Eye (tissue), 1 donor: ENCODE data around the gene DIAPH2.

Source experiments
- DNase-seq: peaks from one replicate; pipeline ENCODE4 v3.0.0-alpha.2; 2015

The DIAPH2 gene

GRCh38 chrX:97210501-97210900, 525.9 kb downstream of the DIAPH2 start:
- no peak for DNase-seq

DNA sequence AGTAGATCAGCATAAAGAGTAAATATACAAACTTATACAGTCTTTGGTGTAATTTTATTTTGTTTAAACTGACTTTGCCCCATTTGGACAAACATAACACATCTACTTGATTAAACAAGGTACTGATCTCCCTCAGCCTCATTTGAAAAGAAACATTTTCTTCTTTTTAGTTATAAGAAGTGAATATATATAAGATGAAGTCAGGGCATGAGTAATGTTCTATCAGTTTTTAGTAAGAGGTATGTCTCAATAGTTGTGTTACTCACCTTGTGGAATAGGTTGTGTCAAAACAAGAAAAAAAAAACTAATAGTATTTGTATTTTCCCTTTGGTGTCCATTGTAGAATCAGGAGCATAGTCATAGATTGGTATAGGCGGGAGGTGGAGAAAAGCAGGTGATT, 526.4 kb downstream of the DIAPH2 start:
- no peak for DNase-seq

DNA sequence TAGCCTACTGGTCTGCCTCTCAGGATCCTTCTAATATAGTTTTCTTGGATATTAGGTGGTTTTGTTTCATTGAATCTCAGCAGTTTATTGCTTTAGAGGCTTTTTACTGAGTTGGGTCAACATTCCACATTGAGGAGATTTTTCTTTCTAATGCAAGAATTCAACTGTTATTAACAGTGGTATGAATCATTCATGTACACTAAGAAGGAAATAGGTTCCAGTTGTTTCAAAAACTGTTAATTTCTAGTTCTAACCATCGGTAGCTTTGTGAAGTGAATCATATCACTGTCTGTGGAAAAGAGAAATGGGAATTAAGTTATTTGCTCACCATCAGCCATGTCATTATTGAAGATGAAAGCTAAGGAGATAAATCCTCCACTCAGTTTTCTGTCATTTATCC, 530.5 kb downstream of the DIAPH2 start:
- no peak for DNase-seq

DNA sequence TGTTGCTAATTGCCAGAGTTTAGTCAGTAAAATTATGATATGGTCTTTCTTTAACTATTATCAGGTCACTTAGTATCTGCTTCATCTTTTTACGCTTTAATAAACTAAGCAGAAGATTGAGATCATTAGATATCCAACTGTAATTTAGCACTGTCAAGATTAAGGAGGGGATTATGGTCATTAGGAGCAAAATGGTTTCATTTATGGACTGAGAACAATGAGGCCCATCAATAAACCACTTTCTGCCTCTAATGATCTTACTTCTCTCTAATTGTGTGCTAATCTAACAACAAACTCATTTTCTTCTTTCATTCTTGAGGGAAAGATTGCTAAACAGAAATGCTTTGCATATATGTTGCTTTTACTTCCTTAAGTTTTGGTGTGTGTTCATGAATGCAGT, 539.5 kb downstream of the DIAPH2 start:
- DNase-seq, result peak; percentile 35

DNA sequence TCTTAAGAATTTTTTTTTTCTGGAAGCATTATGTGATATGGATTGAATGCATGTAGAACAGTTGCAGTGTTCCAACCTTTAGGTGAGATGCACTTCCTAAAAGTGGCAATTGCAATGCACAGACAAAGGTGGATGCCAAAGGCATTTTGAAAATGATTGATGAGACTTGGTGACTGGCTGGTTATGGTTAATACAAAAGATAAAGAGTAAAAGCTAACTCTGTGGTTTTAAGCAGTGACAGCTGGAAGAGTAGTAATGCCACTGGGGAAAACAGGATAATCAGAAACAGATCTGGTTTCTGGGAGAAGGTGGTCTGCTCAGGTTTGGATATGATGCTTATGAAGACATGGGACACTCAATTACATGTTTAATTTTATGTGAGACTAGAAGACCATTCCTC, 544.7 kb downstream of the DIAPH2 start:
- DNase-seq, result no peak

DNA sequence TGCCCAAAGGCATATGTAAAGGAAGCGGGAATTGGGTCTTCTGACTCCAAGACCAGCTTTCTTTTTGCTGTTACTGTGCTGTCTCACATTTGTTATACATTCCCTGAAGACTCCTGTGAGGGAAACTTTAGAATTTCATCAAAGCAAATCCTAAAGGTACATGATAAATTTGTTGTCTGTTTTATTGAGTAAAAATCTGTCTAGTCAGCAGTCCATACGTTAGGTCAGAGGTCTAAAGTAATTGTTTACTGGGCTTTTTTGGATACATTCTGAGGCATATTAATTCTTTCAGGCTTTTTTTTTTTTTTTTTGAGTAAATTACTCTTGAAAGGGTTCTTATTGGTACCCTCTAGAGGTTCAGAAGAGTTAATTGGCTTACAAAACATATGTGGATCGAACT, 546.3 kb downstream of the DIAPH2 start:
- DNase-seq, result no peak

- DNase-seq, result no peak
Measured at GRCh38 chrX:97234471-97235081, 549.9 kb downstream of the DIAPH2 start.

DNA sequence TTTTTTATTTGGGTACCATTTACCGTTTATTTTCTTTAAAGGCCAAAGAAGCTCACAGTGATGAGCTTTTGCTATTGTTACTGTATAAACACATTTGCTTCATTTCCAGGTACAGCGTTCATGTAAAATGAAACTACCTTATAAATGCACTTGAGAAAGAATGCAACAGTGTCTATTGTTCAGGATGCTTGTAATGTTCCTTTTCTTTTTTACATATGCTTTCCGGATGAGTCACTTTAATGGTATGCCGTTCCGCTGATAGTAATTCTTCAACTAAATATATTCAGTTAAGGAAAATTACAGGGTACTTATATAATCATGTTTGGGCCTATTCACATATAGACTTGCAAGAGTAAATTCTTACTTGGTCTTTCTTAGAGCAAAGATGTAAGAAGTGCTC, 554.0 kb downstream of the DIAPH2 start:
- no peak for DNase-seq

DNA sequence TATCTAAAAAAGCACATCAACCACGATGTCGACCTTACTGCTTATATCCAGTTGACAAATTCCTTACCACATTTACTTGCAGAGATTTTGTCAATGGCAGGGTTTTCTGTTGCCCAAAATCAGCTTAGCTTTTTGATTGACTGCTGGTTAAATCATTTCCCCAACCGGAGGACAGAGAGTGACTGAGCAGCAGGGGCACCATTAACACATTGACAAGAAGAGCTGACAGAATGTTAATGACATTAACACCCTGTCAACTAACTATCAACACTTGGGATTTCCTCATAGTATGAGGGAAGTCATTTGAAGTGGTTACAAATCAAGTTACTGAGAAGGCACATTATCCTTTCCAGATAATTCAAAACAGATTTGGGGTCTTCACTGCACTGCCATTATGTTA, 567.5 kb downstream of the DIAPH2 start:
- no peak for DNase-seq

DNA sequence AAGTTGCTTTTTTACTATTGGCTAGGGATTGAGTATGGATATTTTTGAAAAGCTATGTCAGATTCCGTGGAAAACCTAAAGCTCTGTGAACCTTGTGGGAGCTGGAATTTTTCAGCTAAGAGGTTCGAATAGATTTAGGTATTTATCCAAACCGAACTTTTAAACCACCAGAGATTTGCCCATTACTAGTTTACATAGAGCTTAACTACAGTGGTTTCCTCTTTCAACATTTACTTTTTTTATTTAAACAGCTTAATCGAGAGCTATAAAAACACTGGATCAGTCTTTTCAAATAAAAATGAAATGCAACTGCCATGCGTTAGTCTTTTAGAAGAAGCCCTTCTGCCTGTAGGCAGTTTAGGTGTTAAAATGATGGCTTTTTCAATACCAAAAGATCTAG, 576.0 kb downstream of the DIAPH2 start:
- DNase-seq, result no peak

- DNase-seq, result no peak
Measured at GRCh38 chrX:97266406-97267121, 581.9 kb downstream of the DIAPH2 start.

- peak; percentile 46 for DNase-seq
Measured at GRCh38 chrX:97267396-97268181, 582.9 kb downstream of the DIAPH2 start.

GRCh38 chrX:97268182-97268680, 583.6 kb downstream of the DIAPH2 start:
- no peak for DNase-seq

DNA sequence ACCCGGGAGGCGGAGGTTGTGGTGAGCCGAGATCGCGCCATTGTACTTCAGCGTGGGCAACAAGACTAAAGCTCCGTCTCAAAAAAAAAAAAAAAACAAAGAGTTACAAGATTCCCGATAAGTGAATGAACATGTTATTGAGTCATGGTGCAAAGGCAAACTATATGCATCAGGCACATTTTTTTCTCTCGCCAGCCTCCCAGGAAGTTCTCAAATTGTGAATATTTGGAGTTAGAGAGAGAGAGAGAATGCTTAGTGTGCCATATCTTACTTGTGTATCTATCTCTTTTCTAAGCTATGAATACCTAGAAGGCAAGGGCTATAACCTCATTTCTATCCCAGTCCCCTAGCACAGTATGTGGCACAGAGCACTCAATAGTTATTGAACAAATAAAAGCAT, 599.9 kb downstream of the DIAPH2 start:
- no peak for DNase-seq

DNA sequence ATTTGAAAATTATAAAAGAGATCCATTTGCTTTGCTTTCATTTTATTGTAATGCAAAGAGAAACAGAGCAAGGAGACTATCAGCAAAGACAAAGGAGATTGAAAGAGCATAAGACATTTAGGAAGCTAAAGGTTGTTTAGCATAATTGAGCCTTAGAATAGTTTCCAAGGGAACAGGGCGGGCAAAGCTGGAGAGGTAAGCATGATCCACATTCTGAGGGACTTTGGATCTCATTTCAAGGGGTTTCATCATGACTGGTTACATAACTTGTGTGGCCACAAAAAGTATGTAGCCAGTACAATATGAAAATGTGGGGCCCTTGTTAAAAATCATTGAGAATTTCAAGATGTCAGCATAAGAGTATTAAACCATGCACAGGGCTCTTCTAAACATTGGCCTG, 605.6 kb downstream of the DIAPH2 start:
- no peak for DNase-seq

DNA sequence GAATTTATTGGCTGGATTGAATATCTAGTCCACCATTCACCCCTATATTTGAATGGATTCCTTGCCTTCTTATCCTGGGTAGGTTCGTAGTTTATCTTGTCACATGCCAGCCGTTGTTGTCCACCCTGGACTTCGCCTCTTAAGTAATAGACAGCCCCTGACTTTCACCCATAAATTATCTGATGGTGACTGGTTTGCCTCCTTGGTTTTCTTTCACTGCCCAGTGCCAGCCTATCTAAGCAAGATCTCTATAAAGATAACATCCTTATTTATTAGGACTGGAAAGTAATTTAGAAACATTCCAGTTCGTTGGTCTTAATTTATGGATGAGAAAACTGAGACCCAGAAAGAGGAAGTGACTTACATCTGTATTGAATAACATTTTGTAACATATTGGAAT, 609.4 kb downstream of the DIAPH2 start:
- no peak for DNase-seq

DNA sequence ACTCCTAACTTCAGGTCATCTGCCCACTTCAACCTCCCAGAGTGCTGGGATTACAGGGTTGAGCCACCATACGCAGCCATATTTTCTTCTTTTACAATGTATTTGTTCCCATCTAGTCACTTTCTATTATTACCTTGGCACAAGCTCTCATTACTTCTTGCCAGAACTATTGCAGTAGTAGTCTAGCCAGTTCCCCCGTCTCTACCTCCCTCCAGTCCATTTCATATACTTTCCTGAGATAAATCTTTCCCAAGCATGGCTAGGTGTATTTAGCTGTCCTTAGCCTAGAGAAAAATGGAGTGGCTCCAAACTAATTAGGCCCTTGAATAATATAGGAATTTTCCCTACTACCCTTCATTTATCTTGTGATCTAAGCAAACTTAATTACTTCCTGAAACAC, 611.3 kb downstream of the DIAPH2 start:
- no peak for DNase-seq

DNA sequence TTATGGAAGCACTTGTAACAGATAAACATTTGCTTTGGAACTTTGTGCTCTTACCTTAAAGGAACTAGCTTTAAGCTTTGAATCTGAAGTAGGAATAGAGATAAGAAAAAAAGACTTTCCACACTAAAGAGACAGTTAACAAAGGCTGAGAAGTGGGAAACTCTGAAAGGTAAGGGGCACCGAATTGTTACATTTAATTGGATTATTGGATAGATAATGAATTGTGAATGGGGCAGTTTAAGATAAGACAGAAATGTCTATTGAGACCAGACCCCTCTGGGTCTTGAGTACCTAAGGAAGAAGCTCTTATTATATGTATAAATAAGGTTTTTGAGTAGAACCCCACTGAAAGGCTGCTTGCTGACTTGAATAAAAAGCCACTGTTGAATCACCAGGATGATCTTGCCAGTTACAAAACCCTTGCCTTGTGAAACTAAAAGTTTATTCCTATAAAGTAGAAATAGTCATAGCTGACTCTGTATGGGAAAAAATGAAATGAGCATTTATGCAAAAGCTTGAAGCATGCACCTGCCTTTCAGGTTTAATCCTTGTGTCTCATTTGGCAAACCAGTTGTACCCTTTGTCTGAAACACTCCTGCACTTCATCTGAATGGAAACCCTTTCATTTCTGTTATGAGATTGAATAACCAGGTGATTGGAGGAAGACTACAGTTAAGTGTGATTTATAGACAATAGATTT, 622.3 kb downstream of the DIAPH2 start:
- DNase-seq, result no peak

DNA sequence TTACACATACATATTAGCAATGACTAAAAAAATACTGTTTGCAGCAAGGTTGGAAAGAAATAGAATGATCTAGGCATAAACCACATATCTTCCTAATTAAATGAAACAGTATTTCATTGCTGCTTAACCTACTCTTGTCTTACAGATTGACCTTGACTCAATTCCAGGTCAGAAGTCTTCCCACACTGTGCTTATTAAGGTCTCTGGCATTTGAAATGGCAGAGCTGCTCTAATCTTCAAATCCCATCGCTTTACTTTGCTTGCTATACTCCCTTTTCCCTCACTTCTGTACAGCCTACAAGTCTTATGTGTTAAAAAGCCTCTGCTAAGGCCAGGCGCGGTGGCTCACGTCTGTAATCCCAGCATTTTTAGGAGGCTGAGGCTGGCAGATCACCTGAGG, 623.5 kb downstream of the DIAPH2 start:
- DNase-seq, result no peak

DNA sequence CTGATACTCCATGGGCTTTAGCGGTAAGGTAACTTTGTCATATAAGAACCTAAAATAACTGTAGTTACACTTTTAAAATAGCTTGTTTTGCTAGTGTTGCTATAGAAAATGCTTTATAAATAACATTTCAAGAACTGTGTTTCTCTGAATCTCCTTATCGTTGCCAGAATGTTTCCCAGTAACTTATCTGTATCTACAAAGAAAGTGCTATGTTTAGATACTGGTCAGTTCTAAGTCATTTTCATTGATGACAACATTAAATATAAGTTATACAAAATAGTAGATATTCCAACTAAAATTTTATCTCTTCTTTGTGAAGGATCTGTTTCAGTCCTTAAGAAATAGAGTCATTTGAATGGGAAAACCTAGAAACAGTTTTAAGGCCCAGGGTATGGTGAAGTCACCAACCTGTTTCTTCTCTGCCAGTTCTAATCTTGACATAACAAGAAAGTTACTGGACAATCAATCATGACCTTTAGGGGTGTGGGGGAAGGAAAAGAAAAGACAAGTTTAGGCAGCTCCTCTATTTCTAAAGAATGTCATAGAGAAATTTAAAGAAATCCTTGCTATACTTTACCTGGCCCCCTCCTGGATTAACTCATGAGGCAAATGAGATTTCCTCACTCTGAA, 625.0 kb downstream of the DIAPH2 start:
- DNase-seq, result no peak

- DNase-seq, result peak; percentile 16
Measured at GRCh38 chrX:97310373-97310772, 625.7 kb downstream of the DIAPH2 start.

DNA sequence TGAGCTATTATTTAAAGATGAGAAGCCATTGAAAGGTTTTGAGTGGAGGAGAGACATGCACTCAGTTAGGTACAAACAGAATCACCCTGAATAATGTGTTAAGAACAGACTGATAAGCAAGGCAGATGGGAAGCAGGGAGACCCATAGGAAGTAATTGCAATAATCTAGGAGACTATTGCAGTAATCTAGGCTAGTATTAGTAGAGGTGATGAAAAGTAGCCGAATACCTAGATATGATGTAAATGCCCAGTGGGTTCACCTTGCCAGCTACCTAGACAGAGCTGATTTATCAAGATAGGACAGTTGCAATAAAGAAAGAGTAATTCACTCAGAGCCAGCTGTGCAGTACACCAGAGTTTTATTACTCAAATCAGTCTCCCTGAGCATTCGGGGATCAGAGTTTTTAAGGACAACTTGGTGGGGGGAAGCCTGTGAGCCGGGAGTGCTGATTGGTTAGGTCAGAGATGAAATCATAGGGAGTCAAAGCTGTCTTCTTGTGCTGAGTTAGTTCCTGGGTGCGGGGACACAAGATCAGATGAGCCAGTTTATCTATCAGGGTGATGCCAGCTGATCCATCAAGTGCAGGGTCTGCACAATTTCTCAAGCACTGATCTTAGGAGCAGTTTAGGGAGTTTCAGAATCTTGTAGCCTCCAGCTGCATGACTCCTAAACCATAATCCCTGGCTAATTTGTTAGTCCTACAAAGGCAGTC, 626.6 kb downstream of the DIAPH2 start:
- no peak for DNase-seq
